ENCODE results near the gene HELQ. TPM values are rescaled to one million over a fixed set of nuclear protein-coding genes. Genes with fewer than 3 reads are reported as not detected.

Gene HELQ
- total and polyA plus RNA-seq, 2 of the 13 experiments (the other 11 are each of a cell fraction or from before 2014, with no cell fraction given) = 6.6 to 10.8 TPM

GRCh38 chr4:83393908-83394307, 61.7 kb downstream of the HELQ start:
- Histone ChIP-seq H3K4me2 (ENCODE audit: low read depth, low read length) (no peak overlapping the region), H4K20me1 (ENCODE audit: insufficient read depth, low read length) (no peaks in the 10 kb centered on the region), H3K79me2 (ENCODE audit: insufficient read depth, low read length) (no peaks in the 10 kb centered on the region), H3K9me3 (ENCODE audit: low read length) (no peaks in the 10 kb centered on the region), H3K4me3 (replicated peaks in 1 of 3; ENCODE audit: insufficient read depth in 1 of 3, low read depth in 2 of 3, low read length in 3 of 3) (no peak overlapping the region), H3K27ac (ENCODE audit: extremely low read length, insufficient read depth, low read length) (no peak overlapping the region), H3K4me1 (ENCODE audit: insufficient read depth, low read length) (peaks cover 15% of the 10 kb centered on the region), H2AFZ (ENCODE audit: low read length) (no peak overlapping the region), H3K9ac (ENCODE audit: insufficient read depth, low read depth, low read length) (no peak overlapping the region), H3K27me3 (ENCODE audit: control insufficient read depth in 1 of 2, insufficient read depth in 2 of 2, low read length in 2 of 2) (no peaks in the 10 kb centered on the region), H3K36me3 (replicated peaks in 1 of 2; ENCODE audit: control insufficient read depth in 1 of 2, insufficient read depth in 2 of 2, low read length in 2 of 2) (no peaks in the 10 kb centered on the region)
- TF ChIP-seq CEBPB (IDR thresholded peaks at IDR 0.05; ENCODE audit: borderline replicate concordance, low read depth, low read length) = 0 out of 2 replicates have a peak, but pooled peaks have one; percentile 1
- TF ChIP-seq THAP9 (CRISPR knock-in tag; IDR thresholded peaks at IDR 0.05; ENCODE audit: borderline replicate concordance) = no peak
- TF ChIP-seq ZNF546 (CRISPR knock-in tag; conservative IDR thresholded peaks at IDR 0.05) = no peak
- TF ChIP-seq ZNF335 (CRISPR knock-in tag; IDR thresholded peaks at IDR 0.05) = no peak
- TF ChIP-seq MED8 (CRISPR knock-in tag; IDR thresholded peaks at IDR 0.05; ENCODE audit: insufficient replicate concordance) = no peak
- TF ChIP-seq FOXA1 (IDR thresholded peaks at IDR 0.05) = no peak
- TF ChIP-seq FOXA1 (CRISPR knock-in tag; IDR thresholded peaks at IDR 0.05) = no peak
- TF ChIP-seq KDM3A (CRISPR knock-in tag; IDR thresholded peaks at IDR 0.05; ENCODE audit: low read depth) = no peak
- TF ChIP-seq BRF2 (CRISPR knock-in tag; IDR thresholded peaks at IDR 0.05) = no peak
- ATAC-seq = peak; percentile 74
- no peak for FAIRE-seq
- WGBS (ENCODE audit: low lambda C conversion rate) = 31% methylated on average over 4 of the region's 4 CpGs
- in situ Hi-C loops (cut with HindIII; ENCODE audit: extremely low pct_ligation_motif_present, low pct_unique_long_range_greater_than_20kb) = no loop called here
- intact Hi-C loops (cut with micrococcal nuclease; ENCODE audit: unreplicated experiment) = no loop called here
- DNase-seq (ENCODE audit: low spot score) = no peak
- BruUV-seq (replicated peaks) = no TSS peak
- ChIA-PET POLR2A (no interaction called here), CTCF (ENCODE audit: low intra/inter-chr PET ratio, low total read pairs) (no interaction called here)
